RWPE1 (cell line): ENCODE measurements around the gene PIKFYVE.

ENCODE experiments used
- CTCF ChIA-PET: fragments of 350-600 bp; sonication (Branson Sonifier 250); formaldehyde crosslinking; extraction: SDS; loops from one replicate; lab custom pipeline; 2021; lab: Yijun Ruan, JAX
- POLR2A ChIA-PET: fragments of 400-600 bp; formaldehyde crosslinking; extraction: SDS; loops from one replicate; lab custom pipeline; 2020; ENCODE audit warnings: antibody characterized with exemption; ENCODE audit not compliant: low non-redundant PET; lab: Yijun Ruan, JAX
- DNase-seq: peaks from one replicate; pipeline ENCODE4 v3.0.0; 2012; ENCODE audit warnings: low spot score
- H3K27ac ChIP-seq: fragments of 450-650 bp; 2 replicates; pipeline ENCODE4 v1.5.1; 2017
- TF ChIP-seq, protein P1 (sequence below): fragments of 450-650 bp; conservative IDR thresholded peaks from 2 replicates; pipeline ENCODE4 v1.5.1; 2017; ENCODE audit warnings: low read depth, mild to moderate bottlenecking

Gene PIKFYVE

GRCh38 chr2:208320686-208321085 lies 54.6 kb downstream of the PIKFYVE start:
- CTCF ChIA-PET, result interaction anchor here (0.7 kb wide), 1 partner anchor 563 kb away, joined by 4 read pairs; no protein-coding TSS in a partner anchor
- POLR2A ChIA-PET, result no interaction called here
- DNase-seq, result no peak
- TF ChIP-seq, protein P1, sequence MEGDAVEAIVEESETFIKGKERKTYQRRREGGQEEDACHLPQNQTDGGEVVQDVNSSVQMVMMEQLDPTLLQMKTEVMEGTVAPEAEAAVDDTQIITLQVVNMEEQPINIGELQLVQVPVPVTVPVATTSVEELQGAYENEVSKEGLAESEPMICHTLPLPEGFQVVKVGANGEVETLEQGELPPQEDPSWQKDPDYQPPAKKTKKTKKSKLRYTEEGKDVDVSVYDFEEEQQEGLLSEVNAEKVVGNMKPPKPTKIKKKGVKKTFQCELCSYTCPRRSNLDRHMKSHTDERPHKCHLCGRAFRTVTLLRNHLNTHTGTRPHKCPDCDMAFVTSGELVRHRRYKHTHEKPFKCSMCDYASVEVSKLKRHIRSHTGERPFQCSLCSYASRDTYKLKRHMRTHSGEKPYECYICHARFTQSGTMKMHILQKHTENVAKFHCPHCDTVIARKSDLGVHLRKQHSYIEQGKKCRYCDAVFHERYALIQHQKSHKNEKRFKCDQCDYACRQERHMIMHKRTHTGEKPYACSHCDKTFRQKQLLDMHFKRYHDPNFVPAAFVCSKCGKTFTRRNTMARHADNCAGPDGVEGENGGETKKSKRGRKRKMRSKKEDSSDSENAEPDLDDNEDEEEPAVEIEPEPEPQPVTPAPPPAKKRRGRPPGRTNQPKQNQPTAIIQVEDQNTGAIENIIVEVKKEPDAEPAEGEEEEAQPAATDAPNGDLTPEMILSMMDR, result no peak
- no peak overlapping the region for H3K27ac ChIP-seq

- TF ChIP-seq, protein P1, result no peak
- no peak for DNase-seq
- ChIA-PET POLR2A (no interaction called here), CTCF (interaction anchor here (0.5 to 0.6 kb wide), 2 partner anchors 38 to 177 kb away, joined by 3 to 4 read pairs; no protein-coding TSS in a partner anchor)
- no peak overlapping the region for H3K27ac ChIP-seq
These were observed 60.0 kb downstream of the PIKFYVE start for GRCh38 chr2:208326016-208326415.

- CTCF ChIA-PET, result no interaction called here
These were observed 63.4 kb downstream of the PIKFYVE start for GRCh38 chr2:208329485-208329884.

GRCh38 chr2:208334230-208334629 lies 68.2 kb downstream of the PIKFYVE start:
- DNase-seq, result no peak
- ChIA-PET CTCF (no interaction called here), POLR2A (no interaction called here)
- TF ChIP-seq, protein P1, result no peak
- no peak overlapping the region for H3K27ac ChIP-seq

More at GRCh38 chr2:208329485-208329884, 63.4 kb downstream of the PIKFYVE start:
- peak; percentile 14 for DNase-seq
- TF ChIP-seq, protein P1, result no peak
- no peak overlapping the region for H3K27ac ChIP-seq
- POLR2A ChIA-PET, result no interaction called here

DNA sequence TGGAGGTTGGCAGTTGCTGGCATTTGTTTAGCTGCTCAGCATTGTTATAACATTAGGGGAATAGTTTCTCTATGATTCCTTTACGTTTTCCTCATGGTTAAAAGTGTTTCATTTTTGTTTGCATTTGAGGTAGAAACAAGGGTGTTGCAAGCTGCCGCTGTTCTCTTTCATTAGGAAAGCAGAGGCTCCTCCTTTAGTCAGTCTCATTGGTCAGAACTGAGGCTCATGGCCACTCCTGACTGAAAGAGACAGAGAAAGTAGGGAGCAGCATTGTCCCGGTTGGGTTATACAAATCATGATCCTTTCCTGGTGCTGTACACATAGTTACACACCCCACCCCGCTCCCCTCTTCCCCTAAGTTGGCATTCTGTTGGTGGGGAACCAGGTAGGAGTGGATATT lies 80.7 kb downstream of the PIKFYVE start:
- TF ChIP-seq, protein P1, result no peak
- POLR2A ChIA-PET, result no interaction called here
- DNase-seq, result no peak
- H3K27ac ChIP-seq, result no peak overlapping the region
- CTCF ChIA-PET, result no interaction called here

DNA sequence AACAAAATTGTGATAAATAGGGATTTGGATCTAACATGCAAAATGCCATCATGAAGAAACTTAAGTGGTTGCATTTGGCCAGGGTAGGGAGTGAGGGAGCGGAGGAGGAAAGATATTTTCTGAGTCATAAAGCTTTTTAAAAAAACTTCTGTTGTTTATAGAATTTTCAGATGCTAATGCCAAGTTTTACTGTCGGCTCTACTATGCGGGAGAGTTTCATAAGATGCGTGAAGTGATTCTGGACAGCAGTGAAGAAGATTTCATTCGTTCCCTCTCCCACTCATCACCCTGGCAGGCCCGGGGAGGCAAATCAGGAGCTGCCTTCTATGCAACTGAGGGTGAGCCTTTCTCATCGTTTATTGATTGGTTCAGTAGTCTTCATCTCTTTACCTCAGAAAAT lies 84.6 kb downstream of the PIKFYVE start:
- ChIA-PET POLR2A (no interaction called here), CTCF (no interaction called here)
- TF ChIP-seq, protein P1, result no peak
- DNase-seq, result no peak
- H3K27ac ChIP-seq, result no peak overlapping the region
